Lung (tissue), 12 donors: Measurements from ENCODE around the gene ZBTB21. TPM values are rescaled to one million over a fixed set of nuclear protein-coding genes. Genes with fewer than 3 reads are reported as not detected.

Experiments
- ATAC-seq: fragments of 200-7000 bp; cut with Tn5 transposase; one replicate; pipeline ENCODE4 v1.9.1; 2020; ENCODE audit warnings: moderate number of reproducible peaks; ENCODE audit not compliant: insufficient read depth, low FRiP score
- DNase-seq, 3 donors: peaks; one replicate each; pipeline ENCODE4 v3.0.0-alpha.2; 2013 to 2017
- H3K27ac ChIP-seq, 2 donors: one replicate each; pipeline ENCODE4 v1.5.1; 2013; ENCODE audit warnings: mild to moderate bottlenecking in 2 of 2, moderate library complexity in 2 of 2, control low read depth in 1 of 2, inconsistent platforms in 1 of 2, low read depth in 1 of 2, low read length in 1 of 2
- H3K27me3 ChIP-seq, 3 donors: one replicate each; pipeline ENCODE4 v1.5.1; 2013; ENCODE audit warnings: low read length in 2 of 3; ENCODE audit not compliant: control insufficient read depth in 3 of 3, insufficient read depth in 3 of 3
- H3K36me3 ChIP-seq, 4 donors: one replicate each; pipeline ENCODE4 v1.5.1; 2013; ENCODE audit warnings: low read length in 4 of 4, mild to moderate bottlenecking in 1 of 4, moderate library complexity in 1 of 4; ENCODE audit not compliant: control insufficient read depth in 4 of 4, insufficient read depth in 4 of 4
- H3K4me1 ChIP-seq, 5 donors: one replicate each; pipeline ENCODE4 v1.5.1; 2013; ENCODE audit warnings: low read length in 5 of 5, mild to moderate bottlenecking in 2 of 5, moderate library complexity in 1 of 5; ENCODE audit not compliant: control insufficient read depth in 5 of 5, insufficient read depth in 5 of 5
- H3K4me3 ChIP-seq: one replicate; pipeline ENCODE4 v1.5.1; 2013; ENCODE audit warnings: mild to moderate bottlenecking, control low read depth, moderate library complexity
- H3K9ac ChIP-seq, 2 donors: one replicate each; pipeline ENCODE4 v1.5.1; 2013; ENCODE audit warnings: low read length in 2 of 2, control low read depth in 1 of 2; ENCODE audit not compliant: insufficient read depth in 1 of 2
- H3K9me3 ChIP-seq, 4 donors: one replicate each; pipeline ENCODE4 v1.5.1; 2013; ENCODE audit warnings: low read length in 3 of 4, mild to moderate bottlenecking in 1 of 4, moderate library complexity in 1 of 4; ENCODE audit not compliant: control insufficient read depth in 4 of 4, insufficient read depth in 3 of 4
- CTCF ChIP-seq: IDR thresholded peaks from 2 replicates; pipeline ENCODE4 v1.5.1; 2012; ENCODE audit warnings: mild to moderate bottlenecking; ENCODE audit errors: control extremely low read depth, extremely low read depth
- WGBS, 2 donors: extraction: QIAGEN DNeasy Blood & Tissue Kit; methylation state at CpG; one replicate each; pipeline ENCODE4 v1.1.7; 2013; 5-methylcytosine and 5-hydroxymethylcytosine counted together
- polyA plus RNA-seq, 2 donors: library from polyadenylated mRNA; stranded (reverse); fragments of 200-250 nt; gene quantifications; one replicate each; pipeline ENCODE4 v1.2.1, GENCODE V29; 2013
- total RNA-seq, 2 donors: library from RNA; depleted of rRNA in 1 of 2; stranded (reverse); fragments of >200 nt in 1 of 2; gene quantifications; one replicate each; pipeline ENCODE4 v1.2.1, GENCODE V29; 2014 to 2021
- donor health status: control.
- donor health status: control.
- donor health status: Bipolar disorder and iron deficiency.
- donor health status: healthy.
- donor health status: DM: yes; HTN: yes; CAD: no.

Gene ZBTB21
- total and polyA plus RNA-seq, 4 donors: 3.2 to 15.4 (median 7.5) TPM

GRCh38 chr21:41991659-41992058 lies 18.5 kb downstream of the ZBTB21 start:
- WGBS, 2 donors: 98 to 99% methylated on average over 16 of the region's 16 CpGs
- no peak for DNase-seq
- Histone ChIP-seq H3K4me1 (no peaks in the 10 kb centered on the region), H3K27me3 (no peaks in the 10 kb centered on the region), H3K27ac (no peak overlapping the region), H3K4me3 (no peak overlapping the region), H3K9me3 (peaks cover 0 to 3% (median 1%) of the 10 kb centered on the region in 4 donors), H3K9ac (no peak overlapping the region), H3K36me3 (peaks cover 0 to 28% (median 23%) of the 10 kb centered on the region in 4 donors)
- ATAC-seq: no peak
- TF ChIP-seq CTCF: no peak

GRCh38 chr21:41989698-41990097 lies 20.5 kb downstream of the ZBTB21 start:
- no peak for ATAC-seq
- Histone ChIP-seq H3K4me3 (no peak overlapping the region), H3K4me1 (peaks cover 0 to 2% (median 0%) of the 10 kb centered on the region in 5 donors), H3K27me3 (no peaks in the 10 kb centered on the region), H3K27ac (no peak overlapping the region), H3K36me3 (peaks cover 0 to 28% (median 20%) of the 10 kb centered on the region in 4 donors), H3K9me3 (no peaks in the 10 kb centered on the region), H3K9ac (no peak overlapping the region)
- no peak for DNase-seq
- 94% methylated on average over 2 of the region's 2 CpGs for WGBS, 2 donors
- TF ChIP-seq CTCF: no peak

- no peak overlapping the region for H3K4me3 ChIP-seq
- no peak overlapping the region for H3K27ac ChIP-seq
- no peaks in the 10 kb centered on the region for H3K9me3 ChIP-seq
- no peak for DNase-seq
- 95 to 98% methylated on average over 3 of the region's 3 CpGs for WGBS, 2 donors
- no peak for ATAC-seq
- no peaks in the 10 kb centered on the region for H3K27me3 ChIP-seq
- peaks cover 0 to 14% (median 10%) of the 10 kb centered on the region in 4 donors for H3K36me3 ChIP-seq
- H3K4me1 ChIP-seq: peaks cover 0 to 2% (median 0%) of the 10 kb centered on the region in 5 donors
- no peak overlapping the region for H3K9ac ChIP-seq
- TF ChIP-seq CTCF: no peak
These were observed 22.9 kb downstream of the ZBTB21 start for GRCh38 chr21:41987310-41987709.
